Measurements from ENCODE around the gene CEP104. TPM values are rescaled to one million over a fixed set of nuclear protein-coding genes. Genes with fewer than 3 reads are reported as not detected.

Gene CEP104
- total RNA-seq, 4 donors from 2014 or later, result 18.7 to 24.4 (median 19.8) TPM

DNA sequence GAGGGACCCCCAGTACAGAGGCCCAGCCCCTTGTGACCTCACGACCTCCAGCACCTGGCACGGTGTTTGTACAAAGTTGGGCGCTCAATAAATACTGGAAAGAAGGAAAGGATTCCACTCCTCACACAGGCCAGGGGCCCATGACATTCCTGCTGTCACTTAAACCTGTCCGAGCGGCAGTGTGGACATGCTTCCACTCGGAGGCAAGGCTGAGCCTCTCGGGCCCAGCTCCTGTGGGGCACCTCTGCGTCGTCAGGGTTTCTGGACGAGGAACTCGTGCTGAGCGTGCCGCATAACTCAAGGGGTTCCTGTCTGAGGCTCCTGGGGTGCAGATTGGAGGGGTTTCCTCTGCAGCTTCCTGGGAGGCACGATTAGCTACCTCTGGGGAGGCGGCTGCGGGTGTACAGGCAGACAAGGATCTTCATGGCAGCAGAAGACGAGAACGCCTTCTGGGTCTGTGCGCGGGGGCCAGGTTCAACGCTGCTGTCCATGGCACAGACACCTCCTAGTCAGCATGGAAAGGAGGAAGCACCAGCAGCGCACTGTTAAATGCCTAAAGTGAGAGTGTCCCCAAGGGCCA lies 88.1 kb downstream of the CEP104 start:
- H3K4me1 ChIP-seq, result peaks cover 16 to 29% (median 18%) of the 10 kb centered on the region in 3 donors
- no peaks in the 10 kb centered on the region for H3K36me3 ChIP-seq
- intact Hi-C loops (cut with DNase I), result no loop called here
- H3K9me3 ChIP-seq, result no peaks in the 10 kb centered on the region
- H3K27ac ChIP-seq, result no peak overlapping the region
- H3K4me3 ChIP-seq, result no peak overlapping the region
- no peak for DNase-seq
- WGBS, 2 donors, result 77 to 97% methylated on average over 4 to 6 of the region's 22 CpGs
- H3K27me3 ChIP-seq, result peaks cover 0 to 48% (median 0%) of the 10 kb centered on the region in 4 donors
- TF ChIP-seq, protein P1, sequence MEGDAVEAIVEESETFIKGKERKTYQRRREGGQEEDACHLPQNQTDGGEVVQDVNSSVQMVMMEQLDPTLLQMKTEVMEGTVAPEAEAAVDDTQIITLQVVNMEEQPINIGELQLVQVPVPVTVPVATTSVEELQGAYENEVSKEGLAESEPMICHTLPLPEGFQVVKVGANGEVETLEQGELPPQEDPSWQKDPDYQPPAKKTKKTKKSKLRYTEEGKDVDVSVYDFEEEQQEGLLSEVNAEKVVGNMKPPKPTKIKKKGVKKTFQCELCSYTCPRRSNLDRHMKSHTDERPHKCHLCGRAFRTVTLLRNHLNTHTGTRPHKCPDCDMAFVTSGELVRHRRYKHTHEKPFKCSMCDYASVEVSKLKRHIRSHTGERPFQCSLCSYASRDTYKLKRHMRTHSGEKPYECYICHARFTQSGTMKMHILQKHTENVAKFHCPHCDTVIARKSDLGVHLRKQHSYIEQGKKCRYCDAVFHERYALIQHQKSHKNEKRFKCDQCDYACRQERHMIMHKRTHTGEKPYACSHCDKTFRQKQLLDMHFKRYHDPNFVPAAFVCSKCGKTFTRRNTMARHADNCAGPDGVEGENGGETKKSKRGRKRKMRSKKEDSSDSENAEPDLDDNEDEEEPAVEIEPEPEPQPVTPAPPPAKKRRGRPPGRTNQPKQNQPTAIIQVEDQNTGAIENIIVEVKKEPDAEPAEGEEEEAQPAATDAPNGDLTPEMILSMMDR (IDR thresholded peaks at IDR 0.05), result no peak
- TF ChIP-seq POLR2A (IDR thresholded peaks at IDR 0.05), result no peak

DNA sequence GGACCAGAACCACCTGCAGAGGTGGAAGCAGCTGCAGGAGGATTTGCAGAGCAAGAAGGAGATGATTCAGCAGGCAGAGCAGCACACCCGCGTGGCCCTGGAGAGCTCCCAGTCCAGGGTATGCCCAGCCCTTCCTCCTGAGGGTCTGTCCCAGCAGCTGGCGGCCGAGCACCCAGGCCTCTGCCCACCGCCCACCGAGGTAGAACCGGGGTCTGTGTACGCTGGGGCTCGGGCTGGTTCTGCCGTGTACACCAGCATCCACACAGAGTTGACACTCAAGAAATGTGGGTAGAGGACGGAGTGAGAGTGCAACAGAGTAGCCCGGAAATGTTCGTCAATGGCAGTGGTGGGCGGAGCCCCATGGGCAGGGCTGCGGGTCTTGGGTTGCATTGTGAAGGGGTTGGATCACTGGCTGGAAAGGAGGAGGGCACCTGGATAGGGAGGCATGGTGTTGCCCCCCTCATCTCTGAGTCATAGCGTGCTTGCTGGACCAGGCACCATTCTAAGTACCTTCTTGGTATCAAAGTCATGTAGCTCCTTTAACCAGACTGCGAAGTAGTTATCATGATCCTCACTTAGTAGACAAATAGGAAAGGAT lies 89.6 kb downstream of the CEP104 start:
- H3K36me3 ChIP-seq, result no peaks in the 10 kb centered on the region
- no peak overlapping the region for H3K4me3 ChIP-seq
- no peaks in the 10 kb centered on the region for H3K9me3 ChIP-seq
- TF ChIP-seq POLR2A (IDR thresholded peaks at IDR 0.05), result no peak
- TF ChIP-seq, protein P1 (IDR thresholded peaks at IDR 0.05), result no peak
- intact Hi-C loops (cut with DNase I), result no loop called here
- H3K27me3 ChIP-seq, result peaks cover 0 to 58% (median 0%) of the 10 kb centered on the region in 4 donors
- 87 to 96% methylated on average over 4 to 13 of the region's 17 CpGs for WGBS, 2 donors
- H3K4me1 ChIP-seq, result peaks cover 8 to 14% (median 9%) of the 10 kb centered on the region in 3 donors
- DNase-seq, result no peak
- no peak overlapping the region for H3K27ac ChIP-seq

DNA sequence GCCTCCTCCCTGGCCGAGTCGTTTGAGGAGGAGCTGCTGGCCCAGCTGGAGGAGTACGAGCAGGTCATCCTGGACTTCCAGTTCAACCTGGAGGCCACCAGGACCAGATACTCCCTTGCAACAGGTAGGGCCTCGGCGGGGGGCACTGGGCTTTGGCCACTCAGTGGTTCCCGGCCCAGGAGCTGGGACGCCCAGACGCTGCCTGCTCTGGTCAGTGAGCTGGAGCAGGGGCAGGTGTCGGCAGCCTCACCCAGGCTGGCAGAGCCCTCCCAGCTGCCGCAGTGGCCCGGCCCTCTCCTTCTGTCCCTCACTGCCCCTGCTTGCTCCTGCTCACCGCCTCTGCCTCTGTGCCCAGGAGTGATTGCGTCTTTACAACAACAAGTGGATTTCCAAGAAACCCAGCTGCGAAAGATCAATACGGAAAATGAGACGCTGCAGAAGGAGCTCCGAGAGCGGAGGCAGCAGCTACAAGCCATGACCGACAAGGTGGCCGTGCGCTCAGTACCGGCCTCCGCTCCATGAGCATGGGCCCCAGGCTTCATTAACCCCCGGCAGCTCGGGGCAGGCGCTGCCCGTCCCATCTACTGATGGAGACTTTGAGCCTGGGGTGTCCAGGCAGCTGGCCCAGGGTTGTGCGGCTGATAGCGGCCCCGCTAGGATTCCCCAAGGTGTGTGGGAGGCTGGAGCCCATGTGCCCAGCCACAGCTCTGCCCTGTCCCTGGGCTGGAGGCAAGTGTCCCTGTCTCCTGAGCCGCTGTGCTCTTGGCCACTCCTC lies 93.5 kb downstream of the CEP104 start:
- H3K9me3 ChIP-seq, result no peaks in the 10 kb centered on the region
- H3K4me3 ChIP-seq, result no peak overlapping the region
- TF ChIP-seq, protein P1 (IDR thresholded peaks at IDR 0.05), result no peak
- TF ChIP-seq POLR2A (IDR thresholded peaks at IDR 0.05), result no peak
- no peak overlapping the region for H3K27ac ChIP-seq
- no peak for DNase-seq
- H3K36me3 ChIP-seq, result no peaks in the 10 kb centered on the region
- intact Hi-C loops (cut with DNase I), result no loop called here
- 77 to 78% methylated on average over 7 to 15 of the region's 31 CpGs for WGBS, 2 donors
- H3K4me1 ChIP-seq, result no peaks in the 10 kb centered on the region
- peaks cover 0 to 61% (median 0%) of the 10 kb centered on the region in 4 donors for H3K27me3 ChIP-seq

DNA sequence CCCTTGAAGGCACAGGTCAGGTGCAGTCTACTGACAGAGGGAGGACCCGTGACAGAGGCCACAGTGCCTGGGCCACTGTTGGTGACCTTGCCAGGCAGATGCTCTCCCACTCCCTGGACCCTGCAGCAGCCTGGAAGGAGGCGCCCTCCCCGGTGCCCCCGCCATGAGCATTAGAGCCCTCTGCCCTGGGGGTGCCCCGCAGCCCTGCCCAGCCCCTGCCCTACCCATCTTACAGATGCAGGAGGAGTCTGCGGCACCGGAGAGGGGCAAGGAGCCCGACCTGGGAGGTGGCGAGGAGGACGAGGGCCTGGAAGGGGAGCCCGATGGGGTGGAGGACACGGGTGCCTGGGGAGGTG lies 94.2 kb downstream of the CEP104 start:
- Histone ChIP-seq H3K27me3 (peaks cover 0 to 64% (median 0%) of the 10 kb centered on the region in 4 donors), H3K36me3 (no peaks in the 10 kb centered on the region), H3K4me3 (no peak overlapping the region), H3K4me1 (no peaks in the 10 kb centered on the region), H3K27ac (no peak overlapping the region), H3K9me3 (no peaks in the 10 kb centered on the region)
- DNase-seq, result no peak
- TF ChIP-seq POLR2A (IDR thresholded peaks at IDR 0.05), result no peak
- 62 to 65% methylated on average over 5 of the region's 12 CpGs for WGBS, 2 donors
- intact Hi-C loops (cut with DNase I), result no loop called here

DNA sequence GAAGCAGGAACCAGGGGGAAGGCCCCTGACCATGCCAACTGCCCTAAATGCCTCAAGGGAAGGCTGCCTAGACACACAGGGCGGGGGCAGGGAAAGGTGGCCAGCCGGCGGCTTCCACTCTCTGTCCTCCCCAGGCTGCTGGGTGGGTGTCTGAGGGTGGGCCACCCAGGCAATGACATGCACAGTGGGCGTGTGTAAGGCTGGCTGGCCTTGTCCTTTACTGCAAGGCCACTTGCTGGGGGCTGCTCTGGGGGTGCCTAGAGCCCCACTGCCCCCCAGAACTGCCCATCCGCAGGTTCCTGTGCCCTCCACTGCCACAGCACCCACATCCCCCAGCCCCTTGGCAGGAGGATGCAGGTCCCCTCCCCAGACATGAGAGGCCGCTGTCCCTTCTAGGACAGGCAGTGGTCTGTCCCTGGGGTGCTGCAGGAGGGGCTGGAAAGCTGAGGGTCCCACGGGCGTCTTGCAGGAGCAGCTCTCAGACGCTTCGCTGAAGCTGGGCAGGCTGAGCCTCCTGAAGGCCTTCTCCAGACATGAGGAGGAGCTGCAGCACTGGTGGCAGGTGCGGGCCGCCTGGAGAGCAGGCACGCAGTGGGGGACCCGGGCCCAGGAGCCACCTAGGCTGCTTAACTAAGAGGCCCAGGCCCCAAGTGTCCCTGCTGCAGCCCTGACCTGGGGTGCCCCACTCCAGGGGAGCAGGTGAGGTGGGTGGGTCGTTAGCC lies 94.7 kb downstream of the CEP104 start:
- intact Hi-C loops (cut with DNase I), result no loop called here
- WGBS, 2 donors, result 83% methylated on average over 4 of the region's 15 CpGs; no CpG with 5 or more reads in 1 of the 2 donors
- no peak for DNase-seq
- Histone ChIP-seq H3K27me3 (peaks cover 0 to 63% (median 0%) of the 10 kb centered on the region in 4 donors), H3K4me1 (no peaks in the 10 kb centered on the region), H3K9me3 (no peaks in the 10 kb centered on the region), H3K27ac (no peak overlapping the region), H3K4me3 (no peak overlapping the region), H3K36me3 (no peaks in the 10 kb centered on the region)
- TF ChIP-seq, protein P1 (IDR thresholded peaks at IDR 0.05), result no peak
- TF ChIP-seq POLR2A (IDR thresholded peaks at IDR 0.05), result no peak

Small RNAs within 50 kb of the gene (small RNA-seq; reads per million reads assigned to genes)
- 0 reads per million in 4 donors for gene RN7SL574P

Other genes starting within 250 kb of the CEP104 start
- 10 to 100 TPM in 3 of 4 donors, 1 to 10 TPM in 1; 8.8 to 27.1 (median 16.8) TPM for gene MEGF6, start 245.7 kb downstream of the CEP104 start, total RNA-seq
- gene TPRG1L, start 232.2 kb downstream of the CEP104 start, total RNA-seq, result 10 to 100 TPM; 27.9 to 44.7 (median 33.2) TPM
- 10 to 100 TPM in 2 of 4 donors, 1 to 10 TPM in 2; 7.6 to 17.2 (median 11.8) TPM for gene WRAP73, start 207.1 kb downstream of the CEP104 start, total RNA-seq
- gene TP73, start 204.7 kb downstream of the CEP104 start, total RNA-seq, result 1 to 10 TPM; 4.9 to 8.8 (median 7.0) TPM
- not detected for gene CCDC27, start 104.8 kb downstream of the CEP104 start, total RNA-seq
- gene SMIM1, start 84.5 kb downstream of the CEP104 start, total RNA-seq, result 1 to 10 TPM in 2 of 4 donors, not detected in 2; 1.5 to 5.3 TPM
- gene LRRC47, start 60.7 kb downstream of the CEP104 start, total RNA-seq, result 10 to 100 TPM; 23.5 to 32.6 (median 25.5) TPM
- 1 to 10 TPM; 1.6 to 8.2 (median 3.2) TPM for gene DFFB, start 265 bp upstream of the CEP104 start, total RNA-seq
- 10 to 100 TPM; 14.1 to 25.4 (median 23.9) TPM for gene C1orf174, start 43.1 kb upstream of the CEP104 start, total RNA-seq